Measurements from ENCODE around the gene NBEA. TPM values are rescaled to one million over a fixed set of nuclear protein-coding genes. Genes with fewer than 3 reads are reported as not detected.

NBEA gene
- total and polyA plus RNA-seq, 12 donors = 3.1 to 19.7 (median 14.2) TPM

GRCh38 chr13:35514801-35515502 lies 572.9 kb downstream of the NBEA start:
- 73 to 78% (median 76%) methylated on average over 6 of the region's 6 CpGs for WGBS, 4 donors

GRCh38 chr13:35518337-35518946 lies 576.4 kb downstream of the NBEA start:
- TF ChIP-seq CTCF (IDR thresholded peaks at IDR 0.05) (no peak), POLR2A (IDR thresholded peaks at IDR 0.05) (no peak)
- Histone ChIP-seq H3K27me3 (no peaks in the 10 kb centered on the region), H3K27ac (no peak overlapping the region), H3K36me3 (replicated peaks in 1 of 2) (no peaks in the 10 kb centered on the region), H3K4me1 (replicated peaks in 1 of 2) (no peaks in the 10 kb centered on the region), H3K4me3 (no peak overlapping the region), H3K9me3 (replicated peaks in 1 of 3) (peaks cover 0 to 7% (median 0%) of the 10 kb centered on the region in 3 donors)
- intact Hi-C loops (cut with DNase I) = no loop called here
- WGBS, 4 donors = 80 to 92% (median 86%) methylated on average over 5 of the region's 5 CpGs
- DNase-seq = no peak

More at GRCh38 chr13:35514801-35515502, 572.9 kb downstream of the NBEA start:
- no peak for DNase-seq
- H3K4me1 ChIP-seq (replicated peaks in 1 of 2) = no peaks in the 10 kb centered on the region
- no peaks in the 10 kb centered on the region for H3K36me3 ChIP-seq (replicated peaks in 1 of 2)
- no peaks in the 10 kb centered on the region for H3K27me3 ChIP-seq
- TF ChIP-seq CTCF (IDR thresholded peaks at IDR 0.05) (no peak), POLR2A (IDR thresholded peaks at IDR 0.05) (no peak)
- H3K9me3 ChIP-seq (replicated peaks in 1 of 3) = peaks cover 0 to 7% (median 0%) of the 10 kb centered on the region in 3 donors
- no peak overlapping the region for H3K4me3 ChIP-seq
- intact Hi-C loops (cut with DNase I) = no loop called here
- H3K27ac ChIP-seq = no peak overlapping the region

- intact Hi-C loops (cut with DNase I) = no loop called here
- no peak for TF ChIP-seq POLR2A (IDR thresholded peaks at IDR 0.05)
- TF ChIP-seq CTCF (IDR thresholded peaks at IDR 0.05) = no peak
- no peak overlapping the region for H3K27ac ChIP-seq
- 72 to 93% (median 90%) methylated on average over 3 of the region's 3 CpGs for WGBS, 4 donors
- H3K4me1 ChIP-seq (replicated peaks in 1 of 2) = no peaks in the 10 kb centered on the region
- no peaks in the 10 kb centered on the region for H3K9me3 ChIP-seq (replicated peaks in 1 of 3)
- no peaks in the 10 kb centered on the region for H3K36me3 ChIP-seq (replicated peaks in 1 of 2)
- H3K27me3 ChIP-seq = no peaks in the 10 kb centered on the region
- DNase-seq = no peak
- H3K4me3 ChIP-seq = no peak overlapping the region
Observed at GRCh38 chr13:35524171-35524570, 582.1 kb downstream of the NBEA start.

- WGBS, 4 donors = 97 to 100% (median 98%) methylated on average over 5 to 6 of the region's 6 CpGs
- Histone ChIP-seq H3K9me3 (replicated peaks in 1 of 3) (no peaks in the 10 kb centered on the region), H3K27ac (no peak overlapping the region), H3K4me1 (replicated peaks in 1 of 2) (no peaks in the 10 kb centered on the region), H3K4me3 (no peak overlapping the region), H3K27me3 (no peaks in the 10 kb centered on the region), H3K36me3 (replicated peaks in 1 of 2) (no peaks in the 10 kb centered on the region)
- DNase-seq = no peak
- no peak for TF ChIP-seq POLR2A (IDR thresholded peaks at IDR 0.05)
- intact Hi-C loops (cut with DNase I) = no loop called here
Observed at GRCh38 chr13:35526577-35526976, 584.5 kb downstream of the NBEA start.
